ENCODE data around the gene PNPLA6. TPM values are rescaled to one million over a fixed set of nuclear protein-coding genes. Genes with fewer than 3 reads are reported as not detected.
A peak's percentile ranks its signal among the peaks of the same experiment; 100 is the strongest.

Gene PNPLA6
- total and polyA plus RNA-seq, 2 of the 8 experiments (the other 6 are each of a cell fraction or from before 2014, with no cell fraction given) = 55.1 to 121 TPM

DNA sequence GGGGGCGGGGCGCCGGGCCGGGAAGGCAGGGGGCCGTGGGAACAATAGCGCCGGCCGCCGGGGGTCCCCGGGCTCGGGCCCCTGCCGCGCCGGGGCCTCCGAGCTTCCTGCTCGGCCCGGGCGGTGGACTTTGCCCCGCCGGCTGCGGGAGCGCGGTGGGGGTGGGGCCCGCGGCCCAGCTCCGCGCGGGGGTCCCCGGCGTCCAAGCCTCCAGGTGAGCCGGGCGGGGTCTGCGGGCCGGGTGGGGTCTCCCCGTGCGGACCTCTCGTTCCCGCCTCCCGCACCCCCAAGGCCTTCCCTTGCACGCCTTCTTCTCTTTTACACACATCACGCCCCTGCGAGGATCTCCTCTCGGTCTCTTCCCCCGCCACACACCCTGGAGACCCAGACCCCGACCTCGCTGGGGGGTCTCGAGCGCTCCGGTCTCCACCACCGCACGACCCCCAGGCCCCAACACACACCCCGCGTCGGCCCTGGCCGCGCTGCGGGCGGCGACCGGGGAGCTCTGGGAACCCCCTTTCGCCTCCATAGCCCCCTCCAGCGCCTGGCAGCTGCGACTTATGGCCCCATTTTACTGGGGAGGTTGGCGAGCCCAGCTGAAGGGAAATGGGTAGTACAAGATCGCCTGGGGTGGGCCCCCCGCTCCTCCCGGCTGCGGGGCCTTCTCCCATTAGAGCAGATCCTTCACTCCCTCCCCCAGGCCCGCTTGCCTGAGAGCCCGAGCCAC is 60.9 kb downstream of the PNPLA6 start:
- H3K4me1 ChIP-seq (replicated peaks in 1 of 4; ENCODE audit: control insufficient read depth in 3 of 4, insufficient read depth in 4 of 4, low read length in 3 of 4) = peaks cover 0 to 11% (median 5%) of the 10 kb centered on the region in 4 experiments; a peak in 5 of 7 replicates
- H2BK12ac ChIP-seq (ENCODE audit: low read depth, low read length) = no peak overlapping the region
- H2BK20ac ChIP-seq (ENCODE audit: low read length) = no peak overlapping the region
- TF ChIP-seq SUZ12 (IDR thresholded peaks at IDR 0.05; ENCODE audit: low read length) (no peak), JUND (IDR thresholded peaks at IDR 0.05; ENCODE audit: low read length) (no peak), TCF12 (IDR thresholded peaks at IDR 0.05; ENCODE audit: low read depth, low read length) (no peak), SRF (IDR thresholded peaks at IDR 0.05; ENCODE audit: low read depth, low read length) (no peak), SP4 (IDR thresholded peaks at IDR 0.05; ENCODE audit: low read length) (no peak), PHF8 (conservative IDR thresholded peaks at IDR 0.05; ENCODE audit: low read depth, low read length) (0 out of 2 replicates have a peak, but pooled peaks have one; percentile 0), JUN (IDR thresholded peaks at IDR 0.05; ENCODE audit: low read depth, low read length) (no peak), KDM5A (IDR thresholded peaks at IDR 0.05; ENCODE audit: low read length) (no peak), KDM4A (IDR thresholded peaks at IDR 0.05; ENCODE audit: low read depth, low read length, severe bottlenecking) (peak; percentile 63), E2F6 (IDR thresholded peaks at IDR 0.05) (no peak), TEAD4 (IDR thresholded peaks at IDR 0.05; ENCODE audit: low read depth, low read length) (no peak)
- no peak overlapping the region for H4K8ac ChIP-seq (ENCODE audit: extremely low read depth, insufficient read depth, low read length)
- H3K9ac ChIP-seq (replicated peaks in 1 of 4; ENCODE audit: extremely low read depth in 1 of 4, low read depth in 3 of 4, low read length in 3 of 4) = peak overlapping the region; percentile 20 to 54 (median 35); a peak in 2 of 7 replicates
- no peak overlapping the region for H2AFZ ChIP-seq (ENCODE audit: low read length)
- peak overlapping the region; percentile 47 to 96 (median 65) for H3K4me3 ChIP-seq (ENCODE audit: extremely low read depth in 1 of 4, insufficient read depth in 2 of 4, low read depth in 3 of 4, low read length in 4 of 4)
- no peak overlapping the region for H4K91ac ChIP-seq (replicated peaks; ENCODE audit: insufficient read length, low read length)
- ChIA-PET POLR2A (ENCODE audit: partially characterized antibody) (interaction anchor here (0.6 to 2.5 kb wide), 10 partner anchors 9 to 74 kb away, joined by 3 to 10 read pairs (median 4); partner anchors contain the start of genes MCOLN1 and STXBP2), CTCF (ENCODE audit: partially characterized antibody) (interaction anchor here (1.3 to 5.0 kb wide), 7 partner anchors 23 to 55 kb away, joined by 3 to 27 read pairs (median 5); no protein-coding TSS in a partner anchor)
- H2BK15ac ChIP-seq (ENCODE audit: low read length) = no peak overlapping the region
- H3K36me3 ChIP-seq (ENCODE audit: control insufficient read depth in 2 of 4, insufficient read depth in 4 of 4, low read length in 3 of 4) = no peaks in the 10 kb centered on the region
- 6% methylated on average over 27 of the region's 70 CpGs; no CpG with 5 or more reads in 1 of the 2 experiments for WGBS, 2 experiments (ENCODE audit: extremely low coverage in 1 of 2, insufficient coverage in 1 of 2, insufficient read length in 1 of 2, insufficient replicate concordance in 2 of 2, low coverage in 1 of 2, low lambda C conversion rate in 2 of 2, missing lambda C conversion rate in 1 of 2)
- no peak overlapping the region for H2AK5ac ChIP-seq (ENCODE audit: low read depth, low read length)
- no peak overlapping the region for H2BK5ac ChIP-seq (ENCODE audit: low read depth, low read length)
- H3K23me2 ChIP-seq (ENCODE audit: low read depth, low read length) = peaks cover 11% of the 10 kb centered on the region; the same call in 1 of the 2 replicates
- no peak overlapping the region for H3K4ac ChIP-seq (replicated peaks; ENCODE audit: insufficient read length, low read depth, low read length)
- H3K23ac ChIP-seq (ENCODE audit: insufficient read length) = no peak overlapping the region
- no peaks in the 10 kb centered on the region for H3K27me3 ChIP-seq (replicated peaks in 1 of 4; ENCODE audit: control insufficient read depth in 3 of 4, extremely low read depth in 1 of 4, insufficient read depth in 3 of 4, low read length in 3 of 4)
- no peaks in the 10 kb centered on the region for H3K9me3 ChIP-seq (ENCODE audit: insufficient read depth in 2 of 2, low read depth in 1 of 2, low read length in 1 of 2)
- DNase-seq (ENCODE audit: low read depth in 1 of 2, low spot score in 2 of 2) = peak in 1 of 2 experiments; percentile 59
- H4K20me1 ChIP-seq (replicated peaks in 1 of 2; ENCODE audit: control insufficient read depth in 1 of 2, insufficient read depth in 2 of 2, low read length in 2 of 2) = peaks cover 6 to 13% of the 10 kb centered on the region in 2 experiments
- H3K27ac ChIP-seq (ENCODE audit: low read depth, low read length) = no peak overlapping the region
- no peak for FAIRE-seq
- H3K4me2 ChIP-seq (ENCODE audit: insufficient read depth in 1 of 2, low read depth in 2 of 2, low read length in 2 of 2) = peak overlapping the region; percentile 86
- peak overlapping the region; percentile 78 for H3K18ac ChIP-seq (ENCODE audit: extremely low read depth, low read length)
- H2BK120ac ChIP-seq (replicated peaks; ENCODE audit: low read depth, low read length) = no peak overlapping the region
- H4K5ac ChIP-seq (ENCODE audit: insufficient read length, low read depth, low read length) = no peak overlapping the region
- no peak overlapping the region for H3K14ac ChIP-seq (ENCODE audit: insufficient read length)
- peaks cover 0 to 23% of the 10 kb centered on the region in 2 experiments; a peak in 2 of 4 replicates for H3K79me2 ChIP-seq (ENCODE audit: control insufficient read depth in 1 of 2, insufficient read depth in 2 of 2, low read length in 2 of 2)
- no peak overlapping the region for H3K56ac ChIP-seq (replicated peaks; ENCODE audit: insufficient read length, low read depth, low read length)
- peaks cover 5% of the 10 kb centered on the region for H3K79me1 ChIP-seq (ENCODE audit: low read depth, low read length)

Measured in H1 (cell line).